Testis (tissue), 3 donors: Measurements from ENCODE around the gene BHLHE41. TPM values are rescaled to one million over a fixed set of nuclear protein-coding genes. Genes with fewer than 3 reads are reported as not detected.

Experiments
- DNase-seq: peaks from one replicate; pipeline ENCODE4 v3.0.0-alpha.2; 2019
- H3K27ac ChIP-seq, 2 donors: fragments of 200-600 bp; sonication (generic); one replicate each; pipeline ENCODE4 v1.5.1; 2019
- H3K27me3 ChIP-seq: fragments of 200-600 bp; sonication (generic); one replicate; pipeline ENCODE4 v1.5.1; 2019
- H3K36me3 ChIP-seq: fragments of 200-600 bp; sonication (generic); one replicate; pipeline ENCODE4 v1.5.1; 2017; ENCODE audit warnings: low read depth; ENCODE audit errors: missing control alignments
- H3K4me1 ChIP-seq: fragments of 200-600 bp; sonication (generic); one replicate; pipeline ENCODE4 v1.5.1; 2019
- H3K4me3 ChIP-seq, 2 donors: fragments of 200-600 bp; sonication (generic); one replicate each; pipeline ENCODE4 v1.5.1; 2017 to 2019
- H3K9me3 ChIP-seq: fragments of 200-600 bp; sonication (generic); one replicate; pipeline ENCODE4 v1.5.1; 2017
- POLR2A ChIP-seq: fragments of 450-650 bp; IDR thresholded peaks from one replicate; pipeline ENCODE4 v1.6.1; 2017; ENCODE audit warnings: antibody characterized with exemption, mild to moderate bottlenecking, moderate library complexity
- WGBS, 2 donors: methylation state at CpG; one replicate each; pipeline ENCODE4 v1.1.5; 2018; 5-methylcytosine and 5-hydroxymethylcytosine counted together
- intact Hi-C: fragments of 100-400 bp; cut with DNase I; formaldehyde crosslinking; loops from one replicate; pipeline ENCODE4 v1.15.1; 2023; ENCODE audit warnings: low total_unique reads
- polyA plus RNA-seq: library from polyadenylated mRNA; stranded (reverse); fragments of 350-450 nt; fragmentation: Illumina TruSeq; extraction: RNeasy Lipid Tissue Mini Kit (QIAGEN cat#74804); gene quantifications from one replicate; pipeline ENCODE4 v1.2.3, GENCODE V29; 2014; ENCODE audit warnings: low read depth, low replicate concordance; ENCODE audit not compliant: insufficient read depth
- total RNA-seq, 2 donors: library from RNA; depleted of rRNA; stranded (reverse); fragments of >200 nt; gene quantifications; one replicate each; pipeline ENCODE4 v1.2.3, GENCODE V29; 2016
- TF ChIP-seq, protein P1 (sequence below), 3 experiments: fragments of 450-650 bp in 2 of 3; fragments of 200-600 bp in 1 of 3; sonication (generic) in 1 of 3; IDR thresholded peaks; one replicate each; pipeline ENCODE4 v1.5.1; 2016 to 2019; ENCODE audit warnings: antibody characterized with exemption in 3 of 3, mild to moderate bottlenecking in 2 of 3, moderate library complexity in 1 of 3

Gene BHLHE41
- total and polyA plus RNA-seq, 3 donors from 2014 or later: 10.0 to 23.8 (median 13.9) TPM

DNA sequence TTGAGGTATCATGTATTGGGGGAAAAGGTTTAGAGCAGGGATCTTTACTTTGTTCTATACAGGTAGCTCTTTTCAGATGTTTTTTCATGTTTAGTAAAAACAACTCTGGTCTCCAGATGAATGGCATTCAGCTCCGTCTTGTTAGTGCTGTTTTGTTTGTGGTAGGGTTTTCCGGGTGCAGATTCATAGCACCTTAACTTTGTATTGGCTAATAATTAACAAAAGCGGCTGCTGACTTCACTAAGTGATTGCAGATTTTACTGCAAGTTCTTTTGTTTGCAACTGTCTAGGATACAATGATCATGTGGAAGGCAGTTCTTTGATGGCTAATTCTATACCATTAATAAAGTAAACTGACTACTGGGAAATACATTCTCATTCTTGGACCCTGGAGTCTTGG is 32.2 kb upstream of the BHLHE41 start:
- no peak for TF ChIP-seq POLR2A
- TF ChIP-seq, protein P1, sequence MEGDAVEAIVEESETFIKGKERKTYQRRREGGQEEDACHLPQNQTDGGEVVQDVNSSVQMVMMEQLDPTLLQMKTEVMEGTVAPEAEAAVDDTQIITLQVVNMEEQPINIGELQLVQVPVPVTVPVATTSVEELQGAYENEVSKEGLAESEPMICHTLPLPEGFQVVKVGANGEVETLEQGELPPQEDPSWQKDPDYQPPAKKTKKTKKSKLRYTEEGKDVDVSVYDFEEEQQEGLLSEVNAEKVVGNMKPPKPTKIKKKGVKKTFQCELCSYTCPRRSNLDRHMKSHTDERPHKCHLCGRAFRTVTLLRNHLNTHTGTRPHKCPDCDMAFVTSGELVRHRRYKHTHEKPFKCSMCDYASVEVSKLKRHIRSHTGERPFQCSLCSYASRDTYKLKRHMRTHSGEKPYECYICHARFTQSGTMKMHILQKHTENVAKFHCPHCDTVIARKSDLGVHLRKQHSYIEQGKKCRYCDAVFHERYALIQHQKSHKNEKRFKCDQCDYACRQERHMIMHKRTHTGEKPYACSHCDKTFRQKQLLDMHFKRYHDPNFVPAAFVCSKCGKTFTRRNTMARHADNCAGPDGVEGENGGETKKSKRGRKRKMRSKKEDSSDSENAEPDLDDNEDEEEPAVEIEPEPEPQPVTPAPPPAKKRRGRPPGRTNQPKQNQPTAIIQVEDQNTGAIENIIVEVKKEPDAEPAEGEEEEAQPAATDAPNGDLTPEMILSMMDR (IDR thresholded peaks at IDR 0.05): no peak
- no peaks in the 10 kb centered on the region for H3K9me3 ChIP-seq
- H3K4me3 ChIP-seq: no peak overlapping the region
- no peak overlapping the region for H3K27ac ChIP-seq
- peaks cover 3% of the 10 kb centered on the region for H3K4me1 ChIP-seq
- intact Hi-C loops: no loop called here
- no peaks in the 10 kb centered on the region for H3K36me3 ChIP-seq
- no peak for DNase-seq
- 63 to 65% methylated on average over 3 of the region's 3 CpGs for WGBS, 2 donors
- no peaks in the 10 kb centered on the region for H3K27me3 ChIP-seq

DNA sequence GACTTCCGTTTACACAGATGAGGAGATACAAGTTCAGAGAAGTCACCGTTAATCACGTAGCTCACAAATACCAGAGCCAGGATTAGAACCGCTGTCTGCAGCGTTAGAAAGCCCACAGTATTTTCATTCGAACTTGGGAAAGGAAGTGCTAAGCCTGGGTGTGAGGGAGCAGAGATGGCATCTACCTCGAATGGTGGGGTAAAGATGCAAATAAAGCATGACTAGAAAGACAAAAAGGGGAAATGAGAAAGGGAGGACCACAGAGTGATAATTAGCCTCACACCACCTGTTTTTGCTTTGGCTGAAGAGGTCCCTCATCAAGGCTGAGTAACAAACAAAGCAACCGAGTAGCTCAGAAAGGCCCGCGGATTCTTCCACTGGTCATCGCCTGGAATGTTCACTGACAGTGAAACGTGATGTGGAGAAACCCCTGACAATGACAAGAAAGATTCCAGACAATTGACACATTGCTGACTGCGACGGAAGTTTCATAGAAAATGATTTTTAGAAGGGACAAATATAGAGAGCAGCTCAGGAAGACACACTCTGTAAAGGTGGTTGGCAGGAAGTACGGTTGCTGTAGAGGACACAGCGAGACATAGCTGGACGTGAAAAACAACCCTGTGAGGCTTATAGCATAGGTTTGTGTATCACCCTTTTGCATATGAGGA is 31.5 kb upstream of the BHLHE41 start:
- no peak for DNase-seq
- TF ChIP-seq, protein P1 (IDR thresholded peaks at IDR 0.05): no peak
- no peak for TF ChIP-seq POLR2A
- H3K9me3 ChIP-seq: no peaks in the 10 kb centered on the region
- intact Hi-C loops: no loop called here
- 81 to 87% methylated on average over 17 of the region's 17 CpGs for WGBS, 2 donors
- no peaks in the 10 kb centered on the region for H3K27me3 ChIP-seq
- H3K27ac ChIP-seq: no peak overlapping the region
- peaks cover 3% of the 10 kb centered on the region for H3K4me1 ChIP-seq
- H3K4me3 ChIP-seq: no peak overlapping the region
- no peaks in the 10 kb centered on the region for H3K36me3 ChIP-seq

DNA sequence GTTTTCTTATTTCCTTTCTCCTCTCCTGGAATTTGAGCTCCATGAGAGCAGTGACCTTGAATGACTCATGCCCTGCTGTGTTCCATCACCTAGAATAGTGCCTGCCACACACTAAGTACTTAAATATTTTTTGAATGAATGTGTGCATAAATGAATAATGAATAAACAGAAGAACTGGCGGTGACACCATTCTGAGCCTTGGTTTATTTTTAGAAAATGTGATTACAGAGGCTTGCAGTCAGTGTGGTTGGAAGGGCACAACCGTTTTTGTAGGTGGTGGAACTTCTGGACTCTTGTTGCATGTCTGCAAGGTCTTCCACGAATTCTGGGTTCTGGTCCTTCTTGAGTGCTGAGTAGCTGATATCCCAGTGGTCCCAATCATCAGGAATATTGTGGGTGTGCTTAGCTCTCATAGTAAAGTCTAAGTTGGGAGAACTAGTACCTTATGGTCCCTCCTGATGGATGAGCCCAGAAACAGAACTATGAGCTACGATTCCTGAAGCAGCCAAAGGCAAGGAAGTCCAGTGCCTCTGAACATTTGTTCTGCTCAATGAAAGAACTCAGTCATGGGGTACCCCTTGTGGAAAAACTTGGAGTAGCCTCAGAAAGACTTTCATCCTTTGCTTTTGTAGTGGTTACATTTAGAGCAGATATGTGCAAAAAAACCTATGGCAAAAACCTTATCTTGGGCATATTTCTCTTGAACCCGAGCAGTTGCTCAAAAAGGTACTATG is 28.8 kb upstream of the BHLHE41 start:
- no peaks in the 10 kb centered on the region for H3K27me3 ChIP-seq
- no peak overlapping the region for H3K4me3 ChIP-seq
- TF ChIP-seq, protein P1 (IDR thresholded peaks at IDR 0.05): peak in 1 of 3 experiments; percentile 6
- no peak for TF ChIP-seq POLR2A
- H3K27ac ChIP-seq: no peak overlapping the region
- H3K4me1 ChIP-seq: peaks cover 3% of the 10 kb centered on the region
- no peaks in the 10 kb centered on the region for H3K36me3 ChIP-seq
- intact Hi-C loops: no loop called here
- no peak for DNase-seq
- 46 to 56% methylated on average over 5 of the region's 5 CpGs for WGBS, 2 donors
- no peaks in the 10 kb centered on the region for H3K9me3 ChIP-seq

DNA sequence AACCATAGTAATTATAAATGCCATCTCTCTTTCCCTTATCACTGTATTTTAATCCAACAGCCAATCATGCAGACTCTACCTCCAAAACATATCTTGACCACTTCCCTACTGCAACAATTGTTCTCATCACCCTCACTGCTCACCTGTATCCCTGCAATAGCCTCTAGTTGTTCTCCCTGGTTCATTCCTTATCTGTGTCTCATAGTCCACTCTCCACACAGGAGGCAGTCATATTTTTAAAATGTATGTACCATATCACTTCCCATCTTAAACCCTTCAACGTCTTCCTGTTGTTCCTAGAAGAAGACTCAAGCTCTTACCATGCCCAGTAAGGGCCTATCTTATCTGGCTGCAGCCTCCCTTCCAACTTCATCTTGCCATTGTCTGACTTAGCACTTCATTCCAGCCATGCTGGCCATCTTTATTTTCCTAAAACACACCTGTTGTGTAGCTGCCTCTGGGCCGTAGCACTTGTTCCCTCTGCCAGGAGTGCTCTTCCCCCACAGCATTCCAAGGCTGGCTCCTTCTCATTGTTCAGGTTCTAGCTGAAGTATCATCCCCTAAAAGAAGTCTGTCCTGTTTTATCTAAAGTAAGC is 27.8 kb upstream of the BHLHE41 start:
- DNase-seq: no peak
- Histone ChIP-seq H3K4me1 (peaks cover 3% of the 10 kb centered on the region), H3K36me3 (no peaks in the 10 kb centered on the region), H3K4me3 (no peak overlapping the region), H3K9me3 (no peaks in the 10 kb centered on the region), H3K27me3 (no peaks in the 10 kb centered on the region), H3K27ac (no peak overlapping the region)
- WGBS, 2 donors: 78% methylated on average over 2 of the region's 2 CpGs
- intact Hi-C loops: no loop called here
- TF ChIP-seq, protein P1 (IDR thresholded peaks at IDR 0.05): no peak
- TF ChIP-seq POLR2A: no peak
